ENCODE data around the gene CELA2A.
"Not testable (repeated sequence)": the region's sequence is repeated elsewhere in the genome, so short reads cannot be mapped to it uniquely, and the experiment has no call there.

Gene CELA2A

GRCh38 chr1:15504436-15504835 lies 47.9 kb downstream of the CELA2A start:
- no peak for DNase-seq

- DNase-seq, result no peak
Observed at GRCh38 chr1:15506831-15507230, 50.3 kb downstream of the CELA2A start.

- no peak for DNase-seq
Observed at GRCh38 chr1:15507278-15507677, 50.7 kb downstream of the CELA2A start.

GRCh38 chr1:15508700-15509487 lies 52.4 kb downstream of the CELA2A start:
- no peak for DNase-seq

GRCh38 chr1:15509586-15509985 lies 53.1 kb downstream of the CELA2A start:
- no peak for DNase-seq

GRCh38 chr1:15510611-15511405 lies 54.3 kb downstream of the CELA2A start:
- DNase-seq, result no peak

- DNase-seq, result no peak
Observed at GRCh38 chr1:15513192-15513591, 56.7 kb downstream of the CELA2A start.

- no peak for DNase-seq
Observed at GRCh38 chr1:15513919-15514318, 57.4 kb downstream of the CELA2A start.

- DNase-seq, result not testable (repeated sequence)
Observed at GRCh38 chr1:15514557-15514956, 58.0 kb downstream of the CELA2A start.

- no peak for DNase-seq
Observed at GRCh38 chr1:15515022-15515663, 58.6 kb downstream of the CELA2A start.

GRCh38 chr1:15519625-15520024 lies 63.1 kb downstream of the CELA2A start:
- no peak for DNase-seq

GRCh38 chr1:15521206-15521906 lies 64.8 kb downstream of the CELA2A start:
- not testable (repeated sequence) for DNase-seq
